ENCODE data around the gene IFI6. TPM values are rescaled to one million over a fixed set of nuclear protein-coding genes. Genes with fewer than 3 reads are reported as not detected.

Gene IFI6
- total RNA-seq, 1 experiment from 2014 or later: 4.3 TPM

DNA sequence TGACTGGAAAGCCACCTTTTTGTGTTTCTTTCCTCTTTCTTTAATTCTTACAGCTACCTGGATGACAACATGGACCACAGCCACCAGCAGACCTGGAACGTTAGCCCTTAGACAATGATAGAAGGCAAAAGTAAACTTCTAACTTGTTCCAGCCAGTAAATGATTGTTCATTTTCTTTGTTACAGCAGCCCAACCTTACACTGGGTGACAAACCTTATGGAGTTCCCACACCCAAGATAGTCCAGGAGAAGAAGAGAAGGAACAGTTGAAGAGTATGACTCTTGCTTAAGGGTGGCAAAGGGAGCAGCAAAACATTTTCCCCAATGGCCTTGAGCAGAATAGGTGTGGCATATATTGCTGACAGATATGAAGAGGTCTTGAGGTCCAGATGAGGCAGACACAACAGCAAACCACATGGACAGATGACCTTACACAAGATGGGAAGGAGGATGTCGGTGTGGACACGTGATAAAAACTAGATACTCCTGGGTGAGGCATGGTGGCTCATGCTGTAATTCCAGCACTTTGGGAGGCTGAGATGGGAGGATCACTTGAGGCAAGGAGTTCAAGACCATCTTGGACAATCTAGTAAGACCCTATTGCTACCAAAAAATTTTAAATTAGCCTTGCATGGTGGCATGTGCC, 42.0 kb upstream of the IFI6 start:
- Mint-ChIP-seq H3K4me1 (peaks cover 7 to 12% of the 10 kb centered on the region in 2 experiments), H3K27ac (no peak overlapping the region), H3K9me3 (peaks cover 6 to 10% of the 10 kb centered on the region in 2 experiments; a peak in 4 of 5 replicates), H3K36me3 (ENCODE audit: insufficient read depth in 1 of 3, low read depth in 3 of 3) (peaks cover 0 to 10% (median 0%) of the 10 kb centered on the region in 3 experiments; a peak in 1 of 7 replicates), H3K4me3 (no peak overlapping the region), H3K27me3 (ENCODE audit: low read depth) (peaks cover 6% of the 10 kb centered on the region)
- Histone ChIP-seq H3K56ac (ENCODE audit: insufficient read length, low read depth, low read length) (no peak overlapping the region), H4K91ac (ENCODE audit: insufficient read length, low read depth, low read length) (no peak overlapping the region), H3K9me3 (ENCODE audit: control insufficient read depth, low read depth, low read length) (peaks cover 6% of the 10 kb centered on the region), H3K4me1 (ENCODE audit: insufficient read depth, low read length) (no peaks in the 10 kb centered on the region; the same call in 1 of the 2 replicates), H2BK5ac (ENCODE audit: insufficient read length, low read length) (no peak overlapping the region), H4K8ac (replicated peaks; ENCODE audit: insufficient read length, low read depth, low read length) (no peak overlapping the region), H3K27ac (ENCODE audit: insufficient read length, low read depth, low read length) (no peak overlapping the region), H2AK5ac (ENCODE audit: insufficient read length, low read length) (no peak overlapping the region), H3K23me2 (ENCODE audit: insufficient read length, low read depth, low read length, poor library complexity, severe bottlenecking) (no peaks in the 10 kb centered on the region), H3K4ac (ENCODE audit: low read depth, low read length) (no peak overlapping the region), H4K20me1 (ENCODE audit: control insufficient read depth, insufficient read depth, insufficient read length) (no peaks in the 10 kb centered on the region), H3K4me2 (ENCODE audit: insufficient read depth, insufficient read length, low read length) (no peak overlapping the region), H3K18ac (ENCODE audit: insufficient read length, low read depth, low read length) (no peak overlapping the region), H2BK12ac (ENCODE audit: insufficient read length, low read depth, low read length) (no peak overlapping the region), H2BK15ac (ENCODE audit: low read depth, low read length) (no peak overlapping the region), H3T11ph (ENCODE audit: low read length) (no peak overlapping the region), H3K27me3 (ENCODE audit: insufficient read depth, low read length) (no peaks in the 10 kb centered on the region), H2BK120ac (ENCODE audit: low read depth, low read length, poor library complexity, severe bottlenecking) (no peak overlapping the region), H3K14ac (ENCODE audit: insufficient read depth, low read length) (no peak overlapping the region), H3K79me2 (ENCODE audit: insufficient read depth, low read length) (no peaks in the 10 kb centered on the region), H4K5ac (ENCODE audit: insufficient read length, low read depth, low read length) (no peak overlapping the region), H2BK20ac (ENCODE audit: low read depth, low read length, poor library complexity, severe bottlenecking) (no peak overlapping the region), H3K23ac (ENCODE audit: insufficient read length, low read depth, low read length) (no peak overlapping the region), H2AFZ (ENCODE audit: low read length) (no peak overlapping the region), H3K79me1 (ENCODE audit: insufficient read depth, low read depth, low read length, poor library complexity, severe bottlenecking) (no peaks in the 10 kb centered on the region), H3K9ac (ENCODE audit: extremely low read depth, insufficient read length, low read length) (no peak overlapping the region)
- TF ChIP-seq CTCF (conservative IDR thresholded peaks at IDR 0.05): no peak
- WGBS (ENCODE audit: extremely low coverage, insufficient read length, low lambda C conversion rate): no CpG with 5 or more reads among the region's 3 CpGs
- DNase-seq: no peak

Measured in H9 (cell line).